Neural progenitor cell (in vitro differentiated cells): ENCODE data around the gene EEF1AKMT3. TPM values are rescaled to one million over a fixed set of nuclear protein-coding genes. Genes with fewer than 3 reads are reported as not detected.

Experiments
- DNase-seq: peaks from one replicate; pipeline ENCODE4 v3.0.0-alpha.2; 2016; ENCODE audit warnings: low spot score
- H2AFZ ChIP-seq: fragments of 200-600 bp; sonication (generic); replicated peaks from 2 replicates; pipeline ENCODE4 v1.6.1; 2016; ENCODE audit warnings: antibody characterized with exemption
- H3F3A ChIP-seq: fragments of 200-600 bp; sonication (generic); 2 replicates; pipeline ENCODE4 v1.6.1; 2016; ENCODE audit warnings: antibody characterized with exemption, low read depth
- H3K27ac ChIP-seq: fragments of 200-600 bp; sonication (generic); 2 replicates; pipeline ENCODE4 v1.5.1; 2016; ENCODE audit warnings: mild to moderate bottlenecking
- H3K27me3 ChIP-seq: fragments of 200-600 bp; sonication (generic); 2 replicates; pipeline ENCODE4 v1.6.1; 2016; ENCODE audit warnings: mild to moderate bottlenecking, moderate library complexity
- H3K36me3 ChIP-seq: fragments of 200-600 bp; sonication (generic); 2 replicates; pipeline ENCODE4 v1.5.1; 2016
- H3K4me1 ChIP-seq: fragments of 200-600 bp; sonication (generic); 2 replicates; pipeline ENCODE4 v1.6.1; 2016; ENCODE audit warnings: mixed run types
- H3K4me2 ChIP-seq: fragments of 200-600 bp; sonication (generic); 2 replicates; pipeline ENCODE4 v1.6.1; 2016
- H3K4me3 ChIP-seq: fragments of 200-600 bp; sonication (generic); 2 replicates; pipeline ENCODE4 v1.5.1; 2016
- H3K79me2 ChIP-seq: fragments of 200-600 bp; sonication (generic); 2 replicates; pipeline ENCODE4 v1.6.1; 2016; ENCODE audit warnings: low read depth
- H3K9ac ChIP-seq: fragments of 200-600 bp; sonication (generic); 2 replicates; pipeline ENCODE4 v1.6.1; 2016
- H3K9me3 ChIP-seq: fragments of 200-600 bp; sonication (generic); 2 replicates; pipeline ENCODE4 v1.5.1; 2016; ENCODE audit warnings: low read depth
- H4K20me1 ChIP-seq: fragments of 200-600 bp; sonication (generic); 2 replicates; pipeline ENCODE4 v1.6.1; 2016; ENCODE audit warnings: low read depth
- H3K27ac Mint-ChIP-seq: 3 replicates; pipeline ENCODE4 v1.8.0; 2021; ENCODE audit warnings: mixed read lengths
- H3K27me3 Mint-ChIP-seq: 2 replicates; pipeline ENCODE4 v1.8.0; 2022; ENCODE audit warnings: low read depth, mild to moderate bottlenecking, inconsistent platforms, moderate library complexity, mixed read lengths; ENCODE audit not compliant: insufficient read depth
- H3K36me3 Mint-ChIP-seq: 3 replicates; pipeline ENCODE4 v1.8.0; 2021; ENCODE audit warnings: mixed read lengths
- H3K4me1 Mint-ChIP-seq: 3 replicates; pipeline ENCODE4 v1.8.0; 2021; ENCODE audit warnings: mixed read lengths
- H3K4me3 Mint-ChIP-seq: 3 replicates; pipeline ENCODE4 v1.8.0; 2021; ENCODE audit warnings: mild to moderate bottlenecking, moderate library complexity, mixed read lengths
- H3K9me3 Mint-ChIP-seq: 3 replicates; pipeline ENCODE4 v1.8.0; 2020; ENCODE audit warnings: mixed read lengths
- EZH2 ChIP-seq: fragments of 200-600 bp; sonication (generic); IDR thresholded peaks from 2 replicates; pipeline ENCODE4 v1.6.1; 2017; ENCODE audit warnings: antibody characterized with exemption, mild to moderate bottlenecking, moderate library complexity
- EZH2phosphoT487 ChIP-seq: fragments of 200-600 bp; sonication (generic); IDR thresholded peaks from 2 replicates; pipeline ENCODE4 v1.6.1; 2017; ENCODE audit warnings: antibody characterized with exemption
- total RNA-seq: library from RNA; depleted of rRNA; stranded (reverse); fragments of >200 nt; gene quantifications from 2 replicates; pipeline ENCODE4 v1.2.3, GENCODE V29; 2015; ENCODE audit warnings: low replicate concordance
- TF ChIP-seq, protein P1 (sequence below): fragments of 200-600 bp; sonication (generic); IDR thresholded peaks from 2 replicates; pipeline ENCODE4 v1.5.1; 2017; ENCODE audit warnings: antibody characterized with exemption, mild to moderate bottlenecking

EEF1AKMT3 gene
- total RNA-seq, 1 donor from 2014 or later = 2.1 TPM

DNA sequence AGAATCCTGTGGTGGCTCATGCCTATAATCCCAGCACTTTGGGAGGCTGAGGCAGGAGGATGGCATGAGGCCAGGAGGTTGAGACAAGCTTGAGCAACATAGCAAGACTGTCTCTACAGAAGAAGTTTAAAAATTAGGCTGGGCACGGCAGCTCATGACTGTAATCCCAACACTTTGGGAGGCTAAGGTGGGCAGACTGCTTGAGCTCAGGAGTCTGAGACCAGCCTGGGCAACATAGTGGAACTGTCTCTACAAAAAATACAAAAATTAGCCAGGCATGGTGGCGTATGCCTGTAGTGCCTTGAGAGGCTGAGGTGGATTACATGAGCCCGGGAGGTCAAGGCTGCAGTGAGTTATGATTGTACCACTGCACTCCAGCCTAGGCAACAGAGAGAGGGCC, 4.5 kb upstream of the EEF1AKMT3 start:
- Histone ChIP-seq H3K27me3 (peaks cover 51% of the 10 kb centered on the region), H3F3A (peaks cover 40% of the 10 kb centered on the region), H3K9me3 (no peaks in the 10 kb centered on the region), H3K4me1 (peaks cover 24% of the 10 kb centered on the region), H3K9ac (no peak overlapping the region), H3K36me3 (no peaks in the 10 kb centered on the region), H3K27ac (no peak overlapping the region), H4K20me1 (peaks cover 29% of the 10 kb centered on the region), H3K79me2 (peaks cover 8% of the 10 kb centered on the region), H2AFZ (no peak overlapping the region), H3K4me3 (no peak overlapping the region), H3K4me2 (no peak overlapping the region)
- Mint-ChIP-seq H3K4me3 (no peak overlapping the region), H3K27ac (no peak overlapping the region), H3K36me3 (peaks cover 18% of the 10 kb centered on the region), H3K27me3 (peaks cover 44% of the 10 kb centered on the region), H3K9me3 (peaks cover 4% of the 10 kb centered on the region), H3K4me1 (peaks cover 29% of the 10 kb centered on the region)
- DNase-seq = no peak
- TF ChIP-seq, protein P1, sequence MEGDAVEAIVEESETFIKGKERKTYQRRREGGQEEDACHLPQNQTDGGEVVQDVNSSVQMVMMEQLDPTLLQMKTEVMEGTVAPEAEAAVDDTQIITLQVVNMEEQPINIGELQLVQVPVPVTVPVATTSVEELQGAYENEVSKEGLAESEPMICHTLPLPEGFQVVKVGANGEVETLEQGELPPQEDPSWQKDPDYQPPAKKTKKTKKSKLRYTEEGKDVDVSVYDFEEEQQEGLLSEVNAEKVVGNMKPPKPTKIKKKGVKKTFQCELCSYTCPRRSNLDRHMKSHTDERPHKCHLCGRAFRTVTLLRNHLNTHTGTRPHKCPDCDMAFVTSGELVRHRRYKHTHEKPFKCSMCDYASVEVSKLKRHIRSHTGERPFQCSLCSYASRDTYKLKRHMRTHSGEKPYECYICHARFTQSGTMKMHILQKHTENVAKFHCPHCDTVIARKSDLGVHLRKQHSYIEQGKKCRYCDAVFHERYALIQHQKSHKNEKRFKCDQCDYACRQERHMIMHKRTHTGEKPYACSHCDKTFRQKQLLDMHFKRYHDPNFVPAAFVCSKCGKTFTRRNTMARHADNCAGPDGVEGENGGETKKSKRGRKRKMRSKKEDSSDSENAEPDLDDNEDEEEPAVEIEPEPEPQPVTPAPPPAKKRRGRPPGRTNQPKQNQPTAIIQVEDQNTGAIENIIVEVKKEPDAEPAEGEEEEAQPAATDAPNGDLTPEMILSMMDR = no peak
- no peak for TF ChIP-seq EZH2phosphoT487
- no peak for TF ChIP-seq EZH2

DNA sequence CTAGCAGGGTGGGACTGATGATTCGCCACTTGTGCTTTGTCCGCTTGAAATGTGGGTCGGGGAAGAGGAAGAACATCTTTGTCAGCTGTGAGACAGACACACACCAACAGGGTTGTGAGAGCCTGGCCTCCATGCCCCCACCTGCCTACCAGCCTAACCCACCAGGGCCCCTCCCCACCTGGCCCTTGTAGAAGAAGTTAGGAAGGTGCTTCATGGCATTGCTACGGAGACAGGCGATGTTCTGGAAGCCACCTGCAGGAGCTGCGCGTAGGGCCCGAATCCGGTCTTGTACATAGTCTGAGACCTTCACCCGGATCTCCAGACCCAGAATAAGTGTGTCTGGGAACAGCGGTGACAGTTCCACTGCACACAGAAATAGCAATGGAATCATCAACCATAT, 2.8 kb upstream of the EEF1AKMT3 start:
- Histone ChIP-seq H3F3A (peaks cover 43% of the 10 kb centered on the region), H3K27ac (no peak overlapping the region), H3K9ac (no peak overlapping the region), H3K27me3 (peaks cover 45% of the 10 kb centered on the region), H3K4me1 (peaks cover 24% of the 10 kb centered on the region), H3K36me3 (no peaks in the 10 kb centered on the region), H3K79me2 (peaks cover 8% of the 10 kb centered on the region), H3K4me3 (no peak overlapping the region), H3K4me2 (no peak overlapping the region), H2AFZ (no peak overlapping the region), H3K9me3 (no peaks in the 10 kb centered on the region), H4K20me1 (peaks cover 29% of the 10 kb centered on the region)
- Mint-ChIP-seq H3K27me3 (peaks cover 28% of the 10 kb centered on the region), H3K36me3 (peaks cover 14% of the 10 kb centered on the region), H3K9me3 (peaks cover 2% of the 10 kb centered on the region), H3K27ac (no peak overlapping the region), H3K4me1 (peaks cover 28% of the 10 kb centered on the region), H3K4me3 (peak overlapping the region; percentile 39)
- no peak for DNase-seq
- TF ChIP-seq EZH2 = no peak
- TF ChIP-seq EZH2phosphoT487 = no peak
- TF ChIP-seq, protein P1 = no peak

GRCh38 chr12:57770734-57771133, 1.7 kb upstream of the EEF1AKMT3 start:
- DNase-seq = no peak
- Histone ChIP-seq H3K4me2 (peak overlapping the region; percentile 95), H3K9ac (no peak overlapping the region), H2AFZ (no peak overlapping the region), H3K27ac (no peak overlapping the region), H3K4me1 (peaks cover 18% of the 10 kb centered on the region), H3K36me3 (no peaks in the 10 kb centered on the region), H3K27me3 (peaks cover 33% of the 10 kb centered on the region), H3K79me2 (peaks cover 8% of the 10 kb centered on the region), H3K4me3 (no peak overlapping the region), H4K20me1 (peaks cover 18% of the 10 kb centered on the region), H3F3A (peaks cover 35% of the 10 kb centered on the region), H3K9me3 (no peaks in the 10 kb centered on the region)
- peak overlapping the region; percentile 83 for H3K4me3 Mint-ChIP-seq
- peaks cover 2% of the 10 kb centered on the region for H3K9me3 Mint-ChIP-seq
- peaks cover 14% of the 10 kb centered on the region for H3K36me3 Mint-ChIP-seq
- peaks cover 17% of the 10 kb centered on the region for H3K27me3 Mint-ChIP-seq
- TF ChIP-seq EZH2 = no peak
- TF ChIP-seq, protein P1 = no peak
- no peak for TF ChIP-seq EZH2phosphoT487
- peaks cover 28% of the 10 kb centered on the region for H3K4me1 Mint-ChIP-seq
- H3K27ac Mint-ChIP-seq = no peak overlapping the region
